Measurements from ENCODE around the gene PSMC1. TPM values are rescaled to one million over a fixed set of nuclear protein-coding genes. Genes with fewer than 3 reads are reported as not detected.

Gene PSMC1
- total RNA-seq, 1 experiment from 2014 or later, result 132 TPM

GRCh38 chr14:90319173-90319572, 62.8 kb downstream of the PSMC1 start:
- no peaks in the 10 kb centered on the region for H3K9me2 ChIP-seq (ENCODE audit: insufficient read depth)
- peaks cover 45% of the 10 kb centered on the region for H3K79me2 ChIP-seq (ENCODE audit: insufficient read depth, low read length)
- no peaks in the 10 kb centered on the region for H3K4me1 ChIP-seq (ENCODE audit: control insufficient read depth in 1 of 2, insufficient read depth in 2 of 2, low read length in 2 of 2)
- no peak overlapping the region for H2AFZ ChIP-seq (ENCODE audit: low read depth, low read length, poor library complexity, severe bottlenecking)
- H3K4me3 ChIP-seq (replicated peaks in 1 of 2; ENCODE audit: low read depth in 1 of 2, low read length in 2 of 2), result no peak overlapping the region
- H3K9ac ChIP-seq (ENCODE audit: low read length), result no peak overlapping the region
- ChIA-PET RAD21 (ENCODE audit: low non-redundant PET in 1 of 2, low total read pairs in 2 of 2, uncharacterized antibody in 2 of 2, unreplicated experiment in 2 of 2) (no interaction called here), CTCF (no interaction called here), POLR2A (no interaction called here)
- H3K4me2 ChIP-seq (ENCODE audit: low read length), result no peak overlapping the region
- TF ChIP-seq SIN3A (IDR thresholded peaks at IDR 0.05; ENCODE audit: low read depth) (no peak), EZH2phosphoT487 (IDR thresholded peaks at IDR 0.05; ENCODE audit: borderline replicate concordance) (no peak), SP1 (IDR thresholded peaks at IDR 0.05; ENCODE audit: low read depth) (no peak), MAX (IDR thresholded peaks at IDR 0.05) (no peak), EZH2 (IDR thresholded peaks at IDR 0.05) (no peak), SRF (IDR thresholded peaks at IDR 0.05; ENCODE audit: low read depth) (no peak)
- BruUV-seq (replicated peaks), result no TSS peak
- DNase-seq (ENCODE audit: low read depth, low spot score) (no peak), ATAC-seq (no peak)
- peaks cover 11 to 16% of the 10 kb centered on the region in 2 experiments; a peak in 2 of 4 replicates for H3K36me3 ChIP-seq (ENCODE audit: control insufficient read depth in 1 of 2, insufficient read depth in 2 of 2, low read length in 2 of 2)
- H3K27ac ChIP-seq (ENCODE audit: low read depth, low read length), result no peak overlapping the region
- intact Hi-C loops (cut with micrococcal nuclease), result no loop called here
- H4K20me1 ChIP-seq (ENCODE audit: insufficient read depth), result no peaks in the 10 kb centered on the region
- no peaks in the 10 kb centered on the region for H3K9me3 ChIP-seq (ENCODE audit: control insufficient read depth in 1 of 2, insufficient read depth in 1 of 2, low read depth in 1 of 2, low read length in 2 of 2)
- H3K27me3 ChIP-seq (ENCODE audit: insufficient read depth, low read length), result no peaks in the 10 kb centered on the region

- Histone ChIP-seq H3K4me1 (ENCODE audit: control insufficient read depth in 1 of 2, insufficient read depth in 2 of 2, low read length in 2 of 2) (no peaks in the 10 kb centered on the region), H3K9me3 (ENCODE audit: control insufficient read depth in 1 of 2, insufficient read depth in 1 of 2, low read depth in 1 of 2, low read length in 2 of 2) (no peaks in the 10 kb centered on the region), H3K9ac (ENCODE audit: low read length) (no peak overlapping the region), H2AFZ (ENCODE audit: low read depth, low read length, poor library complexity, severe bottlenecking) (no peak overlapping the region), H3K9me2 (ENCODE audit: insufficient read depth) (no peaks in the 10 kb centered on the region), H4K20me1 (ENCODE audit: insufficient read depth) (no peaks in the 10 kb centered on the region), H3K4me2 (ENCODE audit: low read length) (no peak overlapping the region), H3K79me2 (ENCODE audit: insufficient read depth, low read length) (peaks cover 50% of the 10 kb centered on the region), H3K27me3 (ENCODE audit: insufficient read depth, low read length) (no peaks in the 10 kb centered on the region), H3K4me3 (replicated peaks in 1 of 2; ENCODE audit: low read depth in 1 of 2, low read length in 2 of 2) (no peak overlapping the region), H3K36me3 (ENCODE audit: control insufficient read depth in 1 of 2, insufficient read depth in 2 of 2, low read length in 2 of 2) (peaks cover 6 to 16% of the 10 kb centered on the region in 2 experiments; a peak in 2 of 4 replicates), H3K27ac (ENCODE audit: low read depth, low read length) (no peak overlapping the region)
- ChIA-PET POLR2A (no interaction called here), RAD21 (ENCODE audit: low non-redundant PET in 1 of 2, low total read pairs in 2 of 2, uncharacterized antibody in 2 of 2, unreplicated experiment in 2 of 2) (no interaction called here), CTCF (no interaction called here)
- TF ChIP-seq ZFX (IDR thresholded peaks at IDR 0.05) (no peak), POLR2AphosphoS5 (IDR thresholded peaks at IDR 0.05; ENCODE audit: low read depth, low read length) (no peak)
- BruUV-seq (replicated peaks), result no TSS peak
- DNase-seq (ENCODE audit: low read depth, low spot score) (no peak), ATAC-seq (no peak)
- intact Hi-C loops (cut with micrococcal nuclease), result no loop called here
Observed at GRCh38 chr14:90319634-90320541, 63.5 kb downstream of the PSMC1 start.
